Measurements from ENCODE around the gene IFT20.

IFT20 gene

DNA sequence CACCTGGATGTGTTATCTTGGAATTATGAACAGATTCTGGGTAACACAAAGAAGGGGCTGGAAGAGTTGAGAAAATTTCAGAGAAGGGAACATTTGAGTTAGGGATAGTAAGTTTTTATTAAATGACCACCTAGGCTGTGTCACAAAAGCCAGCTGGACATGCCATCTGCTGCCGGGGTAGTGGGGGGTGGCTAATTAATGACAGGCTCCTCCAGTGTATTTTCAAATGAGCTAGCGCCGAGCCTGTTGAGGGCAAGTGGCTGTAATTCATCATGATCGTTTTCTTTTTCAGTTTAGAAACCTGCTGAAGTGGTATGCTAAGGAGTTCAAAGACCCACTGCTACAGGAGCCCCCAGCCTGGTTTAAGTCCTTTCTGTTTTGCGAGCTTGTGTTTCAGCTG is 10.1 kb downstream of the IFT20 start:
- Histone ChIP-seq H3K27me3 (ENCODE audit: control insufficient read depth, insufficient read depth, low read length) (no peaks in the 10 kb centered on the region), H3K27ac (ENCODE audit: low read length) (no peak overlapping the region), H3K4me1 (ENCODE audit: control insufficient read depth, insufficient read depth, low read length) (no peaks in the 10 kb centered on the region), H3K9me3 (ENCODE audit: control insufficient read depth, insufficient read depth, low read length) (no peaks in the 10 kb centered on the region), H3K36me3 (ENCODE audit: control insufficient read depth, insufficient read depth, low read length) (peaks cover 19% of the 10 kb centered on the region; the same call in 1 of the 2 replicates), H3K4me3 (ENCODE audit: low read length) (no peak overlapping the region)
- no CpG with 5 or more reads among the region's 5 CpGs for WGBS (ENCODE audit: insufficient coverage, insufficient read length)
- no peak for DNase-seq (ENCODE audit: low read depth, low spot score)

DNA sequence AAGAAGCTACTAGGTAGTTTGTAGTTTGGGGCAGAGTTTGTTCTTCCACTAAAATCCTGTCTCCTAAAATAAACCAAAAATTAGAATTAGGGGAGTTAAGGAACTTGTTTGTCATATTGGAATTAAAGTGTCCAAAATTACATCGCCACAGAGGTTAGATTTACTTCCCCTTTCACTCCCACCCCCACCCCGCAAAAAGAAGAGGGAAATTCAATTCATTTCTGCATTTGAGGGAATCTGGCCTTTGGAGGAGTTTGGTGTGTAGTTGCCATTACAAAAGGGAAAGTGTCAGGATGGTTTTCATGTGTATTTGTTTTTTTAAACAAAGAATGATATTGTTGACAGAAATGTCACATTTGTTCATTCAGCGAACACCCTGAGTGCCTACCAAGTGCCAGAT is 10.5 kb downstream of the IFT20 start:
- no CpG with 5 or more reads among the region's 3 CpGs for WGBS (ENCODE audit: insufficient coverage, insufficient read length)
- Histone ChIP-seq H3K36me3 (ENCODE audit: control insufficient read depth, insufficient read depth, low read length) (peaks cover 19% of the 10 kb centered on the region; the same call in 1 of the 2 replicates), H3K9me3 (ENCODE audit: control insufficient read depth, insufficient read depth, low read length) (no peaks in the 10 kb centered on the region), H3K4me3 (ENCODE audit: low read length) (no peak overlapping the region), H3K27ac (ENCODE audit: low read length) (no peak overlapping the region), H3K27me3 (ENCODE audit: control insufficient read depth, insufficient read depth, low read length) (no peaks in the 10 kb centered on the region), H3K4me1 (ENCODE audit: control insufficient read depth, insufficient read depth, low read length) (no peaks in the 10 kb centered on the region)
- DNase-seq (ENCODE audit: low read depth, low spot score) = no peak

DNA sequence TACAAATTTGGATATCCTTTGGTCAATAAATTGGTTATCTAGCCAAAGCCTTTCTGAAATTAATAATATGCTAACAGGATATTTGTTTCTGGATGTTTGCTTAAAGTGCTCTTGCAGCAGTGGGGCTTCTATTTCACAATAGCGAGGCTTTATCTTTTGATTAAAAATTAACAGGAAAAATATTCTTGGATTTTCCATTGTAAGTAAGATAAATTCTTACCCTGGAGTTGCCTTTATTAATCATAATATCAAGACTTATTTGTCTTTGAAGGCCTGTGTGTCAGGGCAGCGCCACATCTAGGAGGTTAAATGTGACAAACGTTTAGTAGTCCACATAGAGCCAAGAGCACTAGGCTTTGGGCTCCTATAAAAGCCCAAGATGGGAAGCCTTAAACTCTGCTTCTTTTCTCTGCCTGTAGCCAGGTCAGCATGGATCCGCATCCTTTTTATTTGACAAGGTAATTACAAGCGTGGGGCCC is 11.0 kb downstream of the IFT20 start:
- no CpG with 5 or more reads among the region's 5 CpGs for WGBS (ENCODE audit: insufficient coverage, insufficient read length)
- no peaks in the 10 kb centered on the region for H3K4me1 ChIP-seq (ENCODE audit: control insufficient read depth, insufficient read depth, low read length)

DNA sequence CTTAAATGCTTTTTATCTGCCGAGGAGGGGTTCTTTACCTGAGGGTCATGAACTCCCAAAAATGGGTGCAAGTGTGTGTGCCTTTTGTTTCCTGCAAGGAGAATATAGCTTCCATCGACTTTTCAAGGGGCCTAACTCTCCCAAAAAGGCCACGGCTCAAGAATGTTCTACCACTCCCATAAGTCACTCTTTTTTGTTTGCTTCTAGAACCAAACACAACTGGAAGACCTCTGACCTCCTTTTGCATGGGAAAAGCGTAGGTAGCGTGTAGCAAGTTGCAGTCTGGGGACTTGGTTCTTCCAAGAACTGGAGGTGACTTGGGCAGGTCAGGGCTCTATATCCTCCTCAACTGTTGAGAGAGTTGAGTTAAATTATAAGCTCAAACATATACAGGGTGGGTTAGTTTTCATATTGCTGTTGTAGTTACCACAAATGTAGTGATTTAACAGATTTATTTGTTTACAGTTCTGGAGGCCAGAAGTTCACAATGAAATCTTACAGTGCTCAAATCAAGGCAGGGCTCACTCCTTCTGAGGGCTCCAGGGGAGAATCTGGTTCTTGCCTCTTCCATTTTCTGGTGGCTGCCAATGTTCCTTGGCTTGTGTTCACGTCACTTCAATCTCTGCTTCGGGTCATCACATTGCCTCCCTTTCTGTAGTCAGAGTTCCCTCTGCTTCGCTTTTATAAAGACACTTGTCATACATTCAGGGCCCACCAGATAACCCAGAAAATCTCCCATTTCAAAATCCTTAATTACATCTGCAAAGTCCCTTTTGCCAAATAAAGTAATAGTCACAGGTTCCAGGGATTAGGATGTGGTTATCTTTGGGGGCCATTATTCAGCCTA is 14.8 kb downstream of the IFT20 start:
- no CpG with 5 or more reads among the region's 8 CpGs for WGBS (ENCODE audit: insufficient coverage, insufficient read length)
- peak overlapping the region; percentile 68; the same call in 1 of the 2 replicates for H3K4me3 ChIP-seq (ENCODE audit: low read length)
- H3K4me1 ChIP-seq (ENCODE audit: control insufficient read depth, insufficient read depth, low read length) = no peaks in the 10 kb centered on the region; the same call in 1 of the 2 replicates
- no peaks in the 10 kb centered on the region for H3K9me3 ChIP-seq (ENCODE audit: control insufficient read depth, insufficient read depth, low read length)
- no peaks in the 10 kb centered on the region for H3K36me3 ChIP-seq (ENCODE audit: control insufficient read depth, insufficient read depth, low read length)
- DNase-seq (ENCODE audit: low read depth, low spot score) = no peak
- H3K27me3 ChIP-seq (ENCODE audit: control insufficient read depth, insufficient read depth, low read length) = no peaks in the 10 kb centered on the region
- no peak overlapping the region for H3K27ac ChIP-seq (ENCODE audit: low read length)

More for the DNA sequence above, 11.0 kb downstream of the IFT20 start:
- no peak overlapping the region for H3K4me3 ChIP-seq (ENCODE audit: low read length)
- peaks cover 19% of the 10 kb centered on the region; the same call in 1 of the 2 replicates for H3K36me3 ChIP-seq (ENCODE audit: control insufficient read depth, insufficient read depth, low read length)
- no peaks in the 10 kb centered on the region for H3K27me3 ChIP-seq (ENCODE audit: control insufficient read depth, insufficient read depth, low read length)
- DNase-seq (ENCODE audit: low read depth, low spot score) = no peak
- H3K9me3 ChIP-seq (ENCODE audit: control insufficient read depth, insufficient read depth, low read length) = no peaks in the 10 kb centered on the region
- no peak overlapping the region for H3K27ac ChIP-seq (ENCODE audit: low read length)

DNA sequence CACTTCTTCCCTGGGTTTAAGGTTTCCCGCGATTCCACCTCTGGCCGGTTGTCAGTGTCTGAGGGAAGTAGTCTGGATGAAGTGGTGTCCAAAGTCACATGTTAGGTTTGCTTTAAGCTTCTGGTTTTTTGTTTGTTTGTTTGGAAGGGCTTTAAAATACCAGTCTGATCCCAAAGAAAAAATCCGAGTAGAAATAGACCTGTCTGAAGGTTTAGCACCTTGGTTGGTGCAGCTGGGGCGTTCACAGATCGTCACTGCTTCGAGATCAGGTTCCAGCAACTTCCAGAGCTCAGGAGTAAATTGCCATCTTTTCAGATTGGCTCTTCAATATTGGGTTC is 15.7 kb downstream of the IFT20 start:
- H3K4me3 ChIP-seq (ENCODE audit: low read length) = peak overlapping the region; percentile 68
- H3K4me1 ChIP-seq (ENCODE audit: control insufficient read depth, insufficient read depth, low read length) = no peaks in the 10 kb centered on the region; the same call in 1 of the 2 replicates
- H3K36me3 ChIP-seq (ENCODE audit: control insufficient read depth, insufficient read depth, low read length) = no peaks in the 10 kb centered on the region
- H3K27ac ChIP-seq (ENCODE audit: low read length) = no peak overlapping the region
- no peak for DNase-seq (ENCODE audit: low read depth, low spot score)
- H3K27me3 ChIP-seq (ENCODE audit: control insufficient read depth, insufficient read depth, low read length) = no peaks in the 10 kb centered on the region
- WGBS (ENCODE audit: insufficient coverage, insufficient read length) = no CpG with 5 or more reads among the region's 7 CpGs
- no peaks in the 10 kb centered on the region for H3K9me3 ChIP-seq (ENCODE audit: control insufficient read depth, insufficient read depth, low read length)

DNA sequence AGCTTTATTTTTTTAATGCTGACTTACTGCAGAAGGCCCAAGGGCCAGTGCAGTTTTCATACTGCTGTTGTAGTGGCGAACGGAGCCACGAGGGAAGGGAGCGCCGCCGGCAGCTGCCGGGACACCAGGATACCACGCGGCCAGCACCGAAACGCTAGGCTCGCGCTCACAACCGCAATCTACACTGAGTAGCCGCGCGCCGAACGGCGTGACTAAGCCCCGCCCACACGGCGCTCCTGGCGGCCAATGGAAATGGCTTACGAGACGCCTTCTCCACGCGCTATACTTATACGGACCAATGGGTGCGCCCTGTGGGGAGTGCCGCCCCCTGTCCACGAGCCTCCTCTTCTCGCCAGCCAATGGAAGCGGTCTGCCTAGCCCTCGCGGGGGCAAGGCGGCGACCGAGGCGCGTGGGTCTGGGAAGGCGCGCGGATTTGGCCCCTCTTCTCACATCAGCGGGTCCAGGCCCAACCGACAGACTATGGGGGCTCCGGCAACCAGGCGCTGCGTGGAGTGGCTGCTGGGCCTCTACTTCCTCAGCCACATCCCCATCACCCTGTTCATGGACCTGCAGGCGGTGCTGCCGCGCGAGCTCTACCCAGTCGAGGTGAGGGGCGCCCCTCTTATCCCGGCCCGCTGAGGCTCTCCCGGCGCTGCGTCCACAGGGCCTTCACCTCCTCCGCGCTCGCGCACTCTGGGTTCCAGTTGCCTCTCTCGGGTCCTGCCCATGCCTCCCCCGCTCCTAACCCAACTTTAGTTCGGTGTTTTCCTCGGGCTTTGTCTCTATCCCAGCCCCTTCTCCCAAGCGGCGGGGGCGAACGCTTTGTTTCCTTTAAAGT is 16.3 kb downstream of the IFT20 start, which contains the start of gene TMEM97:
Gene TMEM97, plus strand, starts transcription at position 442 of the 839 bp plus-strand sequence. Its CDS starts 40 bp downstream, at position 482.
- Histone ChIP-seq H3K9me3 (ENCODE audit: control insufficient read depth, insufficient read depth, low read length) (no peaks in the 10 kb centered on the region), H3K36me3 (ENCODE audit: control insufficient read depth, insufficient read depth, low read length) (no peaks in the 10 kb centered on the region), H3K4me3 (ENCODE audit: low read length) (peak within 1 kb of the TSS; percentile 68), H3K27me3 (ENCODE audit: control insufficient read depth, insufficient read depth, low read length) (no peaks in the 10 kb centered on the region), H3K4me1 (ENCODE audit: control insufficient read depth, insufficient read depth, low read length) (no peaks in the 10 kb centered on the region; the same call in 1 of the 2 replicates), H3K27ac (ENCODE audit: low read length) (no peak within 1 kb of the TSS)
- no CpG with 5 or more reads among the region's 72 CpGs for WGBS (ENCODE audit: insufficient coverage, insufficient read length)
- DNase-seq (ENCODE audit: low read depth, low spot score) = peak; percentile 89

DNA sequence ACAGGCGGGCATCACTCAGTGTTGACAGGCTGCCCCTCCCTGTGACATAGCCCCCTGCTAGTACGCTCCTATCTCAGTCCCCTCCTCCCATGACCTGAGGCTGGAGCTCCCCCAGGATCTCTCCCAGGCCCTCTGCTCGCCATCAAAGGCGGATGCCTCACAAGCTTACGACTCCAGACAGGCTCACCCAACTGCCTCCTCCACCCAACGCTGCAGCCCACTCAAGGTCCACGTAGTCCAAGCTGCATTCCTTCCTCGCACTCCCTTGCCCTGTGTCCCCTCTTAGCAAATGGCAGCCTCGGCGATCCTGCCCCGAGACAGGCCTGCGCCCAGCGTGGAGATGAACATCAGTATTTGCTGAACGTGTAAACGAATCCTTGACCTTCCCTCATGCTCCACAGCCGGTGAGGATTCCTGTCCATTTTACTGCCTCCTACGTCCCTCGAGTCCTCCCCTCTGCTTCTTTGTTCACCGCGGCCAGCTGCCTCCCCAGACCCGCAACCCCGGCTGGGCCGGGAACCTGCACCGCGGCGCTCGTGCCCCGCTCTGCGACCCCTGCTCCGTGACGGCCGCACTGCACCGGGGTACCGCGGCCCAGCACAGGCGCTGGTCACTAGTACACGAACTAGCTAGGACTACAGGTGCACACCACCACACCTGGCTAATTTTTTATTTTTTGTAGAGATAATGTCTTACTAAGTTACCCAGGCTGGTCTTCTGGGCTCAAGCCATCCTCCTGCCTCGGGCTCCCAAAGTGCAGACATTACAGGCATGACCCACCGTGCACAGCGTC is 17.1 kb downstream of the IFT20 start:
- Histone ChIP-seq H3K4me3 (ENCODE audit: low read length) (peak overlapping the region; percentile 68; the same call in 1 of the 2 replicates), H3K9me3 (ENCODE audit: control insufficient read depth, insufficient read depth, low read length) (no peaks in the 10 kb centered on the region), H3K36me3 (ENCODE audit: control insufficient read depth, insufficient read depth, low read length) (no peaks in the 10 kb centered on the region), H3K27me3 (ENCODE audit: control insufficient read depth, insufficient read depth, low read length) (no peaks in the 10 kb centered on the region), H3K4me1 (ENCODE audit: control insufficient read depth, insufficient read depth, low read length) (no peaks in the 10 kb centered on the region; the same call in 1 of the 2 replicates), H3K27ac (ENCODE audit: low read length) (no peak overlapping the region)
- no CpG with 5 or more reads among the region's 40 CpGs for WGBS (ENCODE audit: insufficient coverage, insufficient read length)
- DNase-seq (ENCODE audit: low read depth, low spot score) = no peak

DNA sequence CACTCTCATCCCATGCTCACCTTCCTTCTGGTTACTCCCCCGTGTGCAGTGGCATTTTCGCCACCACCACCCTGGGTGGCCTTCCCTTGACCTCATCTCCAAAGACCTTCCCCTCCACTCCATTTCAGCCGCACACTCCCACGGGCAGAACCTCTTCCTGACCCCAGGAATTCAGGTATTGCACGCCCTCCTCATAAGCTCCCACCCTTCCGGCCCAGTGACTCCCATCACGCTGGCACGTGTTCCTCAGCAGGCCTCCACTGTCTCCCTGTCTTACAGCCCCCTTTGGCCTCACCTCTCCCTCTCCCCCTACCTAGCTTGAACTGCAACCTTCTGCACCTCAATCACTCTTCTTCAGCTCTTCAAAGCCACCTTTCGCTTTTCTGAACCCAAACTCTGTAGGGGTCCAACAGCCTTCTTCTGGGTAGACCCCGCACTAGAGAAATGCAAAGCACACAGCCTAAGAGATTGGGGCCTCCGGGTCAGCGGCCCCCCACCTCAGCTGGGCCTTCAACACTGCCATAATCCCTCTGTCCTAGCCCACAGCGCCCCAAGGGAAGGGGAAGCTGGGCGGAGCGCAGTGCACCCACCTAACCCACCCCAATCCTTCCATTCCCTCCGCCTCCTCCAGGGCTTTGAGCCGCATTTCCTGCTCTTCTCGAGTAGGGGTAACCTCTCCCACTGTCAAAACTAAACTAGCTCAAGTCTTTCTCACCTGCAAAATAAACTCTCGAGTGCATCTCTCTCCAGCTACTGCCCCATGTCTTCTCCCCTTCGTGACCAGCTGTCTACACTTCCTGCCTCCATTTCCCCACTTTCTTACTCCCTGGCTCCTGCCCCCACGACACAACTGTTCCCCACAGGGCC is 17.9 kb downstream of the IFT20 start:
- H3K4me3 ChIP-seq (ENCODE audit: low read length) = no peak overlapping the region; the same call in 1 of the 2 replicates
- no peaks in the 10 kb centered on the region for H3K9me3 ChIP-seq (ENCODE audit: control insufficient read depth, insufficient read depth, low read length)
- no peak overlapping the region for H3K27ac ChIP-seq (ENCODE audit: low read length)
- no CpG with 5 or more reads among the region's 21 CpGs for WGBS (ENCODE audit: insufficient coverage, insufficient read length)
- no peaks in the 10 kb centered on the region; the same call in 1 of the 2 replicates for H3K4me1 ChIP-seq (ENCODE audit: control insufficient read depth, insufficient read depth, low read length)
- no peaks in the 10 kb centered on the region for H3K36me3 ChIP-seq (ENCODE audit: control insufficient read depth, insufficient read depth, low read length)
- DNase-seq (ENCODE audit: low read depth, low spot score) = no peak
- H3K27me3 ChIP-seq (ENCODE audit: control insufficient read depth, insufficient read depth, low read length) = no peaks in the 10 kb centered on the region
